CD4-positive, alpha-beta T cell (primary cell): ENCODE measurements around the gene FHDC1. TPM values are rescaled to one million over a fixed set of nuclear protein-coding genes. Genes with fewer than 3 reads are reported as not detected.

Experiments
- ATAC-seq: fragments of 200-7000 bp; cut with Tn5 transposase; one replicate; pipeline ENCODE4 v1.10.0; 2022; ENCODE audit warnings: mild to moderate bottlenecking; ENCODE audit not compliant: poor library complexity
- CTCF ChIA-PET: fragments of 350-600 bp; sonication (Branson Sonifier 250); formaldehyde crosslinking; loops from one replicate; lab custom pipeline; 2021; ENCODE audit warnings: antibody characterized with exemption, inconsistent platforms; lab: Charles Lee
- POLR2A ChIA-PET: fragments of 350-600 bp; sonication (Branson Sonifier 250); formaldehyde crosslinking; loops from one replicate; lab custom pipeline; 2021; ENCODE audit warnings: antibody characterized with exemption, inconsistent platforms; lab: Charles Lee
- DNase-seq, 14 experiments: peaks; one replicate each; pipeline ENCODE4 v3.0.0-alpha.2; 2013 to 2020; ENCODE audit warnings: mixed read lengths in 2 of 14
- H3K27ac ChIP-seq, 2 donors: one replicate each; pipeline versions ENCODE4 v1.5.1 to v1.7.0; 2013; ENCODE audit warnings: low read length in 2 of 2, low read depth in 1 of 2, mild to moderate bottlenecking in 1 of 2
- H3K27me3 ChIP-seq, 2 experiments: 1 replicate in 1 of 2; 2 replicates in 1 of 2; pipeline versions ENCODE4 v1.6.1 to v1.7.0; 2013; ENCODE audit warnings: low read length in 2 of 2, control low read depth in 1 of 2, mild to moderate bottlenecking in 1 of 2, moderate library complexity in 1 of 2; ENCODE audit not compliant: insufficient read depth in 2 of 2, control insufficient read depth in 1 of 2
- H3K36me3 ChIP-seq: one replicate; pipeline ENCODE4 v1.6.1; 2013; ENCODE audit warnings: low read length, control low read depth; ENCODE audit not compliant: insufficient read depth
- H3K4me1 ChIP-seq: one replicate; pipeline ENCODE4 v1.6.1; 2013; ENCODE audit warnings: low read length, control low read depth; ENCODE audit not compliant: insufficient read depth
- H3K4me3 ChIP-seq: one replicate; pipeline ENCODE4 v1.5.1; 2013; ENCODE audit warnings: mild to moderate bottlenecking, low read length, moderate library complexity
- H3K9me3 ChIP-seq, 2 experiments: 1 replicate in 1 of 2; 2 replicates in 1 of 2; pipeline versions ENCODE4 v1.6.1 to v1.7.0; 2013; ENCODE audit warnings: low read length in 2 of 2, mild to moderate bottlenecking in 2 of 2, control low read depth in 1 of 2, moderate library complexity in 1 of 2; ENCODE audit not compliant: control insufficient read depth in 1 of 2, insufficient read depth in 1 of 2
- H3K27ac Mint-ChIP-seq: one replicate; pipeline ENCODE4 v1.8.0; 2020; ENCODE audit warnings: mixed read lengths
- H3K27me3 Mint-ChIP-seq: one replicate; pipeline ENCODE4 v1.8.0; 2021; ENCODE audit warnings: mixed read lengths
- H3K36me3 Mint-ChIP-seq: one replicate; pipeline ENCODE4 v1.8.0; 2021; ENCODE audit warnings: low read depth, mixed read lengths
- H3K4me1 Mint-ChIP-seq: one replicate; pipeline ENCODE4 v1.8.0; 2021; ENCODE audit warnings: low read depth, mixed read lengths
- H3K4me3 Mint-ChIP-seq: one replicate; pipeline ENCODE4 v1.8.0; 2020; ENCODE audit warnings: mild to moderate bottlenecking, mixed read lengths
- H3K9me3 Mint-ChIP-seq: one replicate; pipeline ENCODE4 v1.8.0; 2020; ENCODE audit warnings: mixed read lengths
- intact Hi-C, 2 experiments: fragments of 100-400 bp; cut with DNase I in 1 of 2; cut with micrococcal nuclease in 1 of 2; formaldehyde crosslinking; loops; one replicate each; pipeline versions ENCODE4 v1.15.1 to v1.9.0; 2023 to 2025; cut with DNase I, micrococcal nuclease
- total RNA-seq, 174 experiments: library from RNA in 2 of 174; stranded (reverse) in 2 of 174; gene quantifications; one replicate each; pipeline ENCODE4 v1.2.3 and lab custom pipeline; 2021 to 2026
- TF ChIP-seq, protein P1 (sequence below): fragments of 200-600 bp; IDR thresholded peaks from one replicate; pipeline ENCODE4 v1.8.0; 2022; ENCODE audit warnings: antibody characterized with exemption, mild to moderate bottlenecking

FHDC1 gene
- total RNA-seq, 2 experiments from 2014 or later, result 0.03 TPM; not detected in 1

DNA sequence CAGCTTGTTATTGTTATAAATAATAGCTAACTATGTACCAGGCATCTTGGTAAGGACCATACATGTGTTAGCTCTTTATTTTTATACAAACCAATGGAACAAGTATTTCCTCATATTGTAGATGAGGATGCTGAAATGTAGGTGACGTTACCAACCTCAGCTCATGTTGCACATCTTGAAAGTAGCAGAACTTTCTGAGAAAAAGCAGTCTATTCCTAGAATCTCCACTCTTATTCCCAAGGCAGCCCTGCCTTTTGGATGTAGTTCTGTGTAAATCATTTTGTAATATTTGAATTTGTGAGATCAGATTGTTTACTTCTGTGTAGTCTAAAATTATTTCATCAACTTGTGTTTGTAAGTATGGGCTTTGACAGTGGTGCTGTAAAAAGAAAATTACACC lies 5.3 kb downstream of the FHDC1 start:
- Histone ChIP-seq H3K9me3 (no peaks in the 10 kb centered on the region), H3K4me1 (peaks cover 16% of the 10 kb centered on the region), H3K27ac (no peak overlapping the region), H3K36me3 (no peaks in the 10 kb centered on the region), H3K27me3 (peaks cover 31 to 32% of the 10 kb centered on the region in 2 experiments), H3K4me3 (no peak overlapping the region)
- Mint-ChIP-seq H3K4me3 (no peak overlapping the region), H3K4me1 (peaks cover 10% of the 10 kb centered on the region), H3K27ac (no peak overlapping the region), H3K36me3 (no peaks in the 10 kb centered on the region), H3K9me3 (no peaks in the 10 kb centered on the region), H3K27me3 (peaks cover 45% of the 10 kb centered on the region)
- ChIA-PET CTCF (interaction anchor here (1.3 kb wide), 1 partner anchor 36 kb away, joined by 3 read pairs; no protein-coding TSS in a partner anchor), POLR2A (no interaction called here)
- ATAC-seq (no peak), DNase-seq (no peak)
- TF ChIP-seq, protein P1, sequence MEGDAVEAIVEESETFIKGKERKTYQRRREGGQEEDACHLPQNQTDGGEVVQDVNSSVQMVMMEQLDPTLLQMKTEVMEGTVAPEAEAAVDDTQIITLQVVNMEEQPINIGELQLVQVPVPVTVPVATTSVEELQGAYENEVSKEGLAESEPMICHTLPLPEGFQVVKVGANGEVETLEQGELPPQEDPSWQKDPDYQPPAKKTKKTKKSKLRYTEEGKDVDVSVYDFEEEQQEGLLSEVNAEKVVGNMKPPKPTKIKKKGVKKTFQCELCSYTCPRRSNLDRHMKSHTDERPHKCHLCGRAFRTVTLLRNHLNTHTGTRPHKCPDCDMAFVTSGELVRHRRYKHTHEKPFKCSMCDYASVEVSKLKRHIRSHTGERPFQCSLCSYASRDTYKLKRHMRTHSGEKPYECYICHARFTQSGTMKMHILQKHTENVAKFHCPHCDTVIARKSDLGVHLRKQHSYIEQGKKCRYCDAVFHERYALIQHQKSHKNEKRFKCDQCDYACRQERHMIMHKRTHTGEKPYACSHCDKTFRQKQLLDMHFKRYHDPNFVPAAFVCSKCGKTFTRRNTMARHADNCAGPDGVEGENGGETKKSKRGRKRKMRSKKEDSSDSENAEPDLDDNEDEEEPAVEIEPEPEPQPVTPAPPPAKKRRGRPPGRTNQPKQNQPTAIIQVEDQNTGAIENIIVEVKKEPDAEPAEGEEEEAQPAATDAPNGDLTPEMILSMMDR, result no peak
- intact Hi-C loops, result no loop called here

DNA sequence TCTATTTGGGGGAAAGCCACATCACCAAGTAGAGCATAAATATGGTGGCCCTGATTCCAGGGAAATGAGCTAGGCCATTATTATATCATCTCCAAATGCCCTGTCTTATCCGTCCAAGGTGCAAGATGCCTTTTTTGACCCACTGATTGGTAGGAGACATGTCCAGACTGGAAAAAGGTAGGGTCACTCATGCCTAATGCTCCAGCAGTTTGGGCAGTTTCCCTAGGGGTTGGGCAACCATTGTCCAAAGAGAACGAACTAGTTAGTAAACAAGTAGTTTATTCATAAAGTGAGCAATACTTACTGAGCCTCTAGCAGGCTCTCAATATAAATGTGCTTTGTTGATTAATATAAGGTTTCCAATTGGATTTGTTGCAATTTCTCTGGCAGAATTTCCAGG lies 6.2 kb downstream of the FHDC1 start:
- ChIA-PET POLR2A (interaction anchor here (0.6 kb wide), 1 partner anchor 11 kb away, joined by 3 read pairs; no protein-coding TSS in a partner anchor), CTCF (no interaction called here)
- peaks cover 50% of the 10 kb centered on the region for H3K27me3 Mint-ChIP-seq
- TF ChIP-seq, protein P1, result no peak
- no peak for ATAC-seq
- no peaks in the 10 kb centered on the region for H3K36me3 Mint-ChIP-seq
- H3K9me3 ChIP-seq, result no peaks in the 10 kb centered on the region
- no peaks in the 10 kb centered on the region for H3K9me3 Mint-ChIP-seq
- H3K4me3 Mint-ChIP-seq, result no peak overlapping the region
- no peaks in the 10 kb centered on the region for H3K36me3 ChIP-seq
- peaks cover 8% of the 10 kb centered on the region for H3K4me1 ChIP-seq
- no peak for DNase-seq
- H3K4me1 Mint-ChIP-seq, result peaks cover 10% of the 10 kb centered on the region
- intact Hi-C loops, result no loop called here
- peaks cover 23 to 25% of the 10 kb centered on the region in 2 experiments for H3K27me3 ChIP-seq
- no peak overlapping the region for H3K27ac Mint-ChIP-seq
- H3K27ac ChIP-seq, result no peak overlapping the region
- H3K4me3 ChIP-seq, result no peak overlapping the region

DNA sequence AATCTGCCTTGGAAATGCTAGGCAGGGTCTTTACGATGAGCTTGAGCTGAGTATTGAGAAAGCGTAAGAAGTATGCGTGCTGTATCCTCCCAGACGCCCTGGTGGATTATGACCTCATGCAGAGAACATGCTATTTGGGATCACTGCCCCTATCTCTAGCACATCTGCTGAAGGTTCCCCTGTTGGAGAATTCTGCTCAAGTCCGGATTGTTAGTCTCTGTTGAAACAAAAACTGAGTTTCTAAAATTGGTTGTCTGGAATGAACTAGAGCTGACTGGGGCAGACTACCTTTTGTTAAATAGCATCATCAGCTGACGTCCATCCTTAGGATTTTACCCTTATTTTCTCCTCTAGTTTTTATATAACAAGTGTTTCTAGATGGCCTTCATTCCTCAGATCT lies 7.5 kb downstream of the FHDC1 start:
- DNase-seq (no peak), ATAC-seq (no peak)
- Histone ChIP-seq H3K36me3 (no peaks in the 10 kb centered on the region), H3K27me3 (peaks cover 13 to 14% of the 10 kb centered on the region in 2 experiments), H3K4me1 (no peaks in the 10 kb centered on the region), H3K4me3 (no peak overlapping the region), H3K9me3 (no peaks in the 10 kb centered on the region), H3K27ac (no peak overlapping the region)
- POLR2A ChIA-PET, result no interaction called here
- CTCF ChIA-PET, result no interaction called here
- TF ChIP-seq, protein P1, result no peak
- peaks cover 47% of the 10 kb centered on the region for H3K27me3 Mint-ChIP-seq
- no peaks in the 10 kb centered on the region for H3K9me3 Mint-ChIP-seq
- H3K4me1 Mint-ChIP-seq, result peaks cover under 1% of the 10 kb centered on the region
- H3K27ac Mint-ChIP-seq, result no peak overlapping the region
- no peaks in the 10 kb centered on the region for H3K36me3 Mint-ChIP-seq
- intact Hi-C loops, result no loop called here
- no peak overlapping the region for H3K4me3 Mint-ChIP-seq
